K562 (cell line): ENCODE results near the gene ZNF775. TPM values are rescaled to one million over a fixed set of nuclear protein-coding genes. Genes with fewer than 3 reads are reported as not detected.

ENCODE experiments used
- CBFA2T2 ChIP-seq: fragments of 450-650 bp; conservative IDR thresholded peaks from 2 replicates; pipeline ENCODE4 v1.6.1; 2017; ENCODE audit warnings: mild to moderate bottlenecking
- CEBPG ChIP-seq, 3 experiments: fragments of 200-800 bp in 1 of 3; sonication (Bioruptor generic) in 1 of 3; sonication (generic) in 1 of 3; formaldehyde crosslinking in 1 of 3; IDR thresholded peaks in 2 of 3; conservative IDR thresholded peaks in 1 of 3; 2 replicates each; pipeline versions ENCODE4 v1.6.1 to v1.8.0; 2016 to 2022; ENCODE audit warnings: missing compliant biosample characterization in 2 of 3, missing genetic modification characterization in 2 of 3, mild to moderate bottlenecking in 1 of 3, missing genetic modification reagents in 1 of 3
- CREBBP ChIP-seq: IDR thresholded peaks from one replicate; pipeline ENCODE4 v1.6.1; 2012; ENCODE audit warnings: low read depth, mild to moderate bottlenecking, control low read depth, inconsistent platforms, low read length
- CTBP1 ChIP-seq: fragments of 450-650 bp; IDR thresholded peaks from 2 replicates; pipeline ENCODE4 v1.6.1; 2016; ENCODE audit warnings: borderline replicate concordance
- ELF2 ChIP-seq: fragments of 250-450 bp; sonication (Bioruptor Pico); IDR thresholded peaks from 2 replicates; pipeline ENCODE4 v1.5.0; 2021; ENCODE audit warnings: mild to moderate bottlenecking
- FOXK2 ChIP-seq, 2 experiments: fragments of 450-650 bp; IDR thresholded peaks in 1 of 2; conservative IDR thresholded peaks in 1 of 2; 2 replicates each; pipeline ENCODE4 v1.6.1; 2016; ENCODE audit warnings: low read depth in 2 of 2, mild to moderate bottlenecking in 1 of 2
- HDAC2 ChIP-seq: fragments of 450-650 bp; IDR thresholded peaks from 2 replicates; pipeline ENCODE4 v1.6.1; 2016; ENCODE audit warnings: mild to moderate bottlenecking
- IFI16 ChIP-seq: fragments of 250-450 bp; sonication (Bioruptor Pico); IDR thresholded peaks from 2 replicates; pipeline ENCODE4 v2.1.2; 2022; ENCODE audit warnings: mild to moderate bottlenecking, inconsistent platforms
- MAFF ChIP-seq: IDR thresholded peaks from 2 replicates; pipeline ENCODE4 v1.6.1; 2012; ENCODE audit warnings: low read length, improper control_type of control experiment
- MAFK ChIP-seq: IDR thresholded peaks from 2 replicates; pipeline ENCODE4 v1.6.1; 2011; ENCODE audit warnings: low read length, improper control_type of control experiment
- MTA1 ChIP-seq: fragments of 450-650 bp; IDR thresholded peaks from 2 replicates; pipeline ENCODE4 v1.6.1; 2017; ENCODE audit warnings: borderline replicate concordance
- MYBL2 ChIP-seq, 2 experiments: fragments of 450-650 bp in 1 of 2; sonication (generic) in 1 of 2; formaldehyde crosslinking in 1 of 2; IDR thresholded peaks; 2 replicates each; pipeline versions ENCODE4 v1.6.1 to v1.8.1; 2017 to 2022; ENCODE audit warnings: borderline replicate concordance in 1 of 2, inconsistent platforms in 1 of 2, low read depth in 1 of 2, mild to moderate bottlenecking in 1 of 2, missing genetic modification reagents in 1 of 2, moderate library complexity in 1 of 2
- NBN ChIP-seq: fragments of 450-650 bp; IDR thresholded peaks from 2 replicates; pipeline ENCODE4 v1.6.1; 2016; ENCODE audit warnings: low read depth, mild to moderate bottlenecking
- NFE2L1 ChIP-seq: fragments of 450-650 bp; IDR thresholded peaks from 2 replicates; pipeline ENCODE4 v1.6.1; 2016; ENCODE audit warnings: missing genetic modification characterization, low read depth, mild to moderate bottlenecking, missing compliant biosample characterization, moderate library complexity, borderline replicate concordance
- NFIC ChIP-seq: fragments of 450-650 bp; IDR thresholded peaks from 2 replicates; pipeline ENCODE4 v1.6.1; 2017; ENCODE audit warnings: mild to moderate bottlenecking, inconsistent platforms
- POLR2AphosphoS2 ChIP-seq: IDR thresholded peaks from 2 replicates; pipeline ENCODE4 v1.6.1; 2012; ENCODE audit warnings: low read length, improper control_type of control experiment
- POLR2H ChIP-seq: IDR thresholded peaks from 2 replicates; pipeline ENCODE4 v1.6.1; 2016; ENCODE audit warnings: missing genetic modification characterization, low read depth, mild to moderate bottlenecking, control low read depth, missing compliant biosample characterization, moderate library complexity
- PYGO2 ChIP-seq: fragments of 450-650 bp; IDR thresholded peaks from 2 replicates; pipeline ENCODE4 v1.6.1; 2016; ENCODE audit warnings: mild to moderate bottlenecking, missing genetic modification characterization, moderate library complexity, missing compliant biosample characterization
- SOX6 ChIP-seq: fragments of 450-650 bp; IDR thresholded peaks from 2 replicates; pipeline ENCODE4 v1.6.1; 2014; ENCODE audit warnings: mild to moderate bottlenecking
- TAF7 ChIP-seq: fragments of 450-650 bp; IDR thresholded peaks from 2 replicates; pipeline ENCODE4 v1.6.1; 2016; ENCODE audit warnings: missing genetic modification characterization, missing compliant biosample characterization
- TAL1 ChIP-seq: fragments of 450-650 bp; IDR thresholded peaks from 2 replicates; pipeline ENCODE4 v1.6.1; 2016; ENCODE audit warnings: mild to moderate bottlenecking
- TRIM24 ChIP-seq, 2 experiments: fragments of 450-650 bp; IDR thresholded peaks; 2 replicates each; pipeline ENCODE4 v1.6.1; 2016
- ZNF165 ChIP-seq: fragments of 250-450 bp; sonication (Bioruptor Pico); IDR thresholded peaks from 2 replicates; pipeline ENCODE4 v1.4.0; 2020; ENCODE audit warnings: borderline replicate concordance
- ZNF274 ChIP-seq: IDR thresholded peaks from 2 replicates; pipeline ENCODE4 v1.6.1; 2011; ENCODE audit warnings: low read depth, mild to moderate bottlenecking, low read length, moderate library complexity, borderline replicate concordance
- ZNF311 ChIP-seq: fragments of 250-450 bp; sonication (Bioruptor Pico); IDR thresholded peaks from 2 replicates; pipeline ENCODE4 v1.4.0; 2020; ENCODE audit warnings: mild to moderate bottlenecking, moderate library complexity
- ZNF584 ChIP-seq: fragments of 200-800 bp; sonication (Bioruptor generic); IDR thresholded peaks from 2 replicates; pipeline ENCODE4 v1.6.1; 2016; ENCODE audit warnings: low read depth, mild to moderate bottlenecking, missing genetic modification characterization, missing compliant biosample characterization
- polyA plus RNA-seq, 8 experiments: library from polyadenylated mRNA; depleted of rRNA in 4 of 8; stranded (reverse) in 5 of 8; unstranded in 3 of 8; fragments of >200 nt; fragmentation: Nextera tagmentation in 2 of 8; fragmentation: Illumina TruSeq in 1 of 8; extraction: Ambion mirVana in 2 of 8; extraction: Trizol in 1 of 8; gene quantifications; 2 replicates each; pipeline versions ENCODE4 v1.2.1 to v1.2.3, GENCODE V29; 2011 to 2014; ENCODE audit warnings: inconsistent platforms in 1 of 8, missing spikeins in 1 of 8
- total RNA-seq, 7 experiments: library from RNA; depleted of rRNA in 6 of 7; stranded (reverse); fragments of >200 nt in 6 of 7; fragmentation: Illumina TruSeq in 2 of 7; extraction: Trizol in 2 of 7; gene quantifications; 2 replicates each; pipeline versions ENCODE4 v1.2.1 to v1.2.3, GENCODE V29; 2011 to 2021; ENCODE audit warnings: low replicate concordance in 1 of 7
- TF ChIP-seq, protein P1 (sequence below), 2 experiments: fragments of 450-650 bp in 1 of 2; sonication (generic) in 1 of 2; formaldehyde crosslinking; conservative IDR thresholded peaks; 2 replicates each; pipeline versions ENCODE4 v1.4.0 to v1.8.1; 2020 to 2022; ENCODE audit warnings: mild to moderate bottlenecking in 1 of 2, missing genetic modification reagents in 1 of 2
- TF ChIP-seq, protein P2 (sequence below), 2 experiments: fragments of 450-650 bp in 1 of 2; sonication (generic) in 1 of 2; formaldehyde crosslinking in 1 of 2; IDR thresholded peaks in 1 of 2; conservative IDR thresholded peaks in 1 of 2; 2 replicates each; pipeline versions ENCODE4 v1.6.1 to v1.8.1; 2016 to 2023; ENCODE audit warnings: mild to moderate bottlenecking in 2 of 2, moderate library complexity in 2 of 2, inconsistent platforms in 1 of 2, missing genetic modification reagents in 1 of 2

ZNF775 gene
- total and polyA plus RNA-seq, 9 of the 15 experiments (the other 6 are each of a cell fraction or from before 2014, with no cell fraction given), result 0.04 to 18.7 (median 4.9) TPM

DNA sequence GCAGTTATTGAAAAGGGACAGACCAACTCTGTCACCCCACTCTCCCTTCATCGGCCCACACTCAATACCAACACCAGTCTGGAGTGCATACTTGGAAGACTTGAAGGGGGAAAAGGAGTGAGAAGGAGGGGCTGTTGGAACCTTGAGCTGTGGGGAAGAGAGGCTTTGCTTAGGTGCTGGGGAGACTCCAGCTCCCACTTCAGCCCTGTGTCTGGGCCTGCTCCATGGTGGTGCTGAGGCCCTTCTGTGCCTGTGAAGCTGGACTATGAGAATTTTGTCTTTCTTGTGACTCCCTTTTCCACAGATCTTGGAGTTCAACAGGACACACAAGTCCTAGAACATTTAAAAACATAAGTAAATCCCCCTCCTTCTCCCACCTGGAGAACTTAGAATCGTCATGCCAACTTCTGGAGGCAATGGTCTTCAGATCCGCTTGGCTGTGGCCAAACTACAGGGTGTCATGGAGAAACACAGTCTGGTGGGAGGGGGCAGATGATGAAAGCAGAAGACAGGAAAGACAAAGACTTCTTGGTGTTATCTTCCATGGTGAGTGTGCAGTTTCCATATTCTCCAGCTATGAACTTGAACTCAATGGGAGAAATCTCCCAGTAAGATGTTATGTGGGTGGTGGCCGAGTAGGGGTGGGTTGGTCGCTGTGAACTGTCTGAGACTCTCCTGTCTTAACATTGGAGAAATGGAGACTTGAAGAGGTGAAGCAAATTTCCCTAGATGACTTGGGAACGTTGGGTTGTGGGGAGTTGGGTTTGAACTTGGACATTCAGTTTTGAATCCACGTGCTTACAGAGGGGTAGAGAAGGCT lies 52.9 kb downstream of the ZNF775 start (continued):
- TF ChIP-seq, protein P1, sequence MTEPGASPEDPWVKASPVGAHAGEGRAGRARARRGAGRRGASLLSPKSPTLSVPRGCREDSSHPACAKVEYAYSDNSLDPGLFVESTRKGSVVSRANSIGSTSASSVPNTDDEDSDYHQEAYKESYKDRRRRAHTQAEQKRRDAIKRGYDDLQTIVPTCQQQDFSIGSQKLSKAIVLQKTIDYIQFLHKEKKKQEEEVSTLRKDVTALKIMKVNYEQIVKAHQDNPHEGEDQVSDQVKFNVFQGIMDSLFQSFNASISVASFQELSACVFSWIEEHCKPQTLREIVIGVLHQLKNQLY (CRISPR knock-in tag; conservative IDR thresholded peaks at IDR 0.05), result 0 out of 4 replicates have a peak, but pooled peaks of 1 of the 2 experiments have one; percentile 7
- TF ChIP-seq ZNF311 (CRISPR knock-in tag) (peak; percentile 44; the same call in 1 of the 2 replicates), NFE2L1 (tag) (peak; percentile 19; the same call in 1 of the 2 replicates), TAL1 (0 out of 2 replicates have a peak, but pooled peaks have one; percentile 13), MAFK (peak; percentile 60), SOX6 (peak; percentile 89), TRIM24 (IDR thresholded peaks at IDR 0.05) (peak; percentile 88), ZNF165 (no peak), MYBL2 (IDR thresholded peaks at IDR 0.05; ENCODE audit: low read depth) (0 out of 2 replicates have a peak, but pooled peaks have one; percentile 24), MYBL2 (CRISPR knock-in tag; IDR thresholded peaks at IDR 0.05; ENCODE audit: borderline replicate concordance) (no peak), PYGO2 (peak; percentile 74), TAF7 (tag) (peak; percentile 42), ELF2 (CRISPR knock-in tag) (no peak), CBFA2T2 (no peak), HDAC2 (0 out of 2 replicates have a peak, but pooled peaks have one; percentile 53), POLR2H (tag) (peak; percentile 13), ZNF584 (CRISPR knock-in tag) (peak; percentile 96), NBN (peak; percentile 52; the same call in 1 of the 2 replicates), CREBBP (no peak), IFI16 (no peak), MTA1 (0 out of 2 replicates have a peak, but pooled peaks have one; percentile 60), FOXK2 (conservative IDR thresholded peaks at IDR 0.05 in 1 of 2, IDR thresholded peaks at IDR 0.05 in 1 of 2; ENCODE audit: low read depth in 2 of 2) (peak; percentile 32 to 42; a peak in 2 of 4 replicates), POLR2AphosphoS2 (no peak), MAFF (peak; percentile 58; the same call in 1 of the 2 replicates), CEBPG (CRISPR knock-in tag; IDR thresholded peaks at IDR 0.05) (peak; percentile 87), CEBPG (tag; conservative IDR thresholded peaks at IDR 0.05 in 1 of 2, IDR thresholded peaks at IDR 0.05 in 1 of 2) (peak; percentile 73 to 75), ZNF274 (no peak), CTBP1 (peak; percentile 52), NFIC (no peak)
- TF ChIP-seq, protein P2, sequence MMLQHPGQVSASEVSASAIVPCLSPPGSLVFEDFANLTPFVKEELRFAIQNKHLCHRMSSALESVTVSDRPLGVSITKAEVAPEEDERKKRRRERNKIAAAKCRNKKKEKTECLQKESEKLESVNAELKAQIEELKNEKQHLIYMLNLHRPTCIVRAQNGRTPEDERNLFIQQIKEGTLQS (IDR thresholded peaks at IDR 0.05), result peak; percentile 80
- TF ChIP-seq, protein P2 (CRISPR knock-in tag; conservative IDR thresholded peaks at IDR 0.05), result no peak
